Fibroblast of lung (primary cell): Measurements from ENCODE around the gene IARS1. TPM values are rescaled to one million over a fixed set of nuclear protein-coding genes. Genes with fewer than 3 reads are reported as not detected.

Experiments
- DNase-seq, 2 donors: peaks; one replicate each; pipeline versions ENCODE4 v3.0.0 to v3.0.0-alpha.2; 2010; ENCODE audit warnings: low read depth in 2 of 2
- H2AFZ ChIP-seq: 2 replicates; pipeline ENCODE4 v1.5.1; 2012; ENCODE audit warnings: low read length, control low read depth, inconsistent platforms
- H3K27ac ChIP-seq: 2 replicates; pipeline ENCODE4 v1.5.1; 2011; ENCODE audit warnings: low read length, control low read depth; ENCODE audit not compliant: insufficient read depth
- H3K27me3 ChIP-seq: 2 replicates; pipeline ENCODE4 v1.5.1; 2011; ENCODE audit warnings: mild to moderate bottlenecking, low read length; ENCODE audit not compliant: control insufficient read depth, insufficient read depth
- H3K36me3 ChIP-seq: 2 replicates; pipeline ENCODE4 v1.5.1; 2011; ENCODE audit warnings: low read length; ENCODE audit not compliant: control insufficient read depth, insufficient read depth
- H3K4me1 ChIP-seq: 2 replicates; pipeline ENCODE4 v1.5.1; 2011; ENCODE audit warnings: low read length; ENCODE audit not compliant: control insufficient read depth, insufficient read depth; ENCODE audit errors: extremely low read depth
- H3K4me2 ChIP-seq: 2 replicates; pipeline ENCODE4 v1.5.1; 2011; ENCODE audit warnings: low read length, control low read depth; ENCODE audit not compliant: insufficient read depth; ENCODE audit errors: extremely low read depth
- H3K4me3 ChIP-seq, 4 experiments: fragments of 200-600 bp in 1 of 4; sonication (generic) in 1 of 4; replicated peaks in 1 of 4; 2 replicates each; pipeline ENCODE4 v1.5.1; 2011 to 2016; ENCODE audit warnings: low read length in 4 of 4, low read depth in 3 of 4, mild to moderate bottlenecking in 3 of 4, control low read depth in 2 of 4, inconsistent platforms in 1 of 4, mixed read lengths in 1 of 4; ENCODE audit not compliant: insufficient read depth in 1 of 4; ENCODE audit errors: control extremely low read depth in 1 of 4
- H3K79me2 ChIP-seq: 2 replicates; pipeline ENCODE4 v1.5.1; 2012; ENCODE audit warnings: mild to moderate bottlenecking, low read length, inconsistent platforms; ENCODE audit not compliant: control insufficient read depth, insufficient read depth
- H3K9ac ChIP-seq: 2 replicates; pipeline ENCODE4 v1.5.1; 2011; ENCODE audit warnings: mild to moderate bottlenecking, low read length, control low read depth; ENCODE audit not compliant: insufficient read depth
- H3K9me3 ChIP-seq: 2 replicates; pipeline ENCODE4 v1.5.1; 2012; ENCODE audit warnings: low read depth, low read length; ENCODE audit not compliant: control insufficient read depth, insufficient read depth
- H4K20me1 ChIP-seq: 2 replicates; pipeline ENCODE4 v1.5.1; 2011; ENCODE audit warnings: low read length; ENCODE audit not compliant: control insufficient read depth, insufficient read depth; ENCODE audit errors: extremely low read depth
- CTCF ChIP-seq, 2 donors: IDR thresholded peaks in 1 of 2; conservative IDR thresholded peaks in 1 of 2; 1 replicate in 1 of 2; 2 replicates in 1 of 2; pipeline ENCODE4 v1.5.1; 2011 to 2012; ENCODE audit warnings: low read length in 2 of 2, control low read depth in 1 of 2, inconsistent platforms in 1 of 2, low read depth in 1 of 2, mild to moderate bottlenecking in 1 of 2
- EZH2 ChIP-seq: IDR thresholded peaks from 2 replicates; pipeline ENCODE4 v1.5.1; 2012; ENCODE audit warnings: low read length, control low read depth, mild to moderate bottlenecking; ENCODE audit errors: missing control alignments
- polyA plus RNA-seq, 2 donors: library from polyadenylated mRNA; depleted of rRNA in 1 of 2; stranded (reverse) in 1 of 2; unstranded in 1 of 2; fragments of >200 nt; gene quantifications; 2 replicates each; pipeline ENCODE4 v1.2.1, GENCODE V29; 2011 to 2012; ENCODE audit warnings: missing spikeins in 1 of 2
- total RNA-seq: library from RNA; depleted of rRNA; stranded (reverse); fragments of >200 nt; gene quantifications from 2 replicates; pipeline ENCODE4 v1.2.1, GENCODE V29; 2014

The IARS1 gene
- total and polyA plus RNA-seq, 2 donors (not counting 1 experiment from before 2014, with no cell fraction given) = 88.4 to 595 TPM

GRCh38 chr9:92266486-92266885 lies 27.0 kb downstream of the IARS1 start:
- H3K27ac ChIP-seq = no peak overlapping the region
- TF ChIP-seq CTCF (conservative IDR thresholded peaks at IDR 0.05 in 1 of 2, IDR thresholded peaks at IDR 0.05 in 1 of 2; ENCODE audit: low read depth in 1 of 2, low read length in 2 of 2) (no peak), EZH2 (no peak)
- peaks cover 29% of the 10 kb centered on the region for H3K36me3 ChIP-seq
- H3K4me2 ChIP-seq = no peak overlapping the region
- DNase-seq = peak in 1 of 2 donors; percentile 4
- H3K4me3 ChIP-seq = no peak overlapping the region
- no peak overlapping the region for H2AFZ ChIP-seq
- H3K27me3 ChIP-seq = no peaks in the 10 kb centered on the region
- no peak overlapping the region for H3K9ac ChIP-seq
- no peaks in the 10 kb centered on the region for H3K79me2 ChIP-seq
- peaks cover 3% of the 10 kb centered on the region for H3K4me1 ChIP-seq
- no peaks in the 10 kb centered on the region for H3K9me3 ChIP-seq
- H4K20me1 ChIP-seq = no peaks in the 10 kb centered on the region

GRCh38 chr9:92265154-92265553 lies 28.3 kb downstream of the IARS1 start:
- TF ChIP-seq EZH2 = no peak
- TF ChIP-seq CTCF (conservative IDR thresholded peaks at IDR 0.05 in 1 of 2, IDR thresholded peaks at IDR 0.05 in 1 of 2; ENCODE audit: low read depth in 1 of 2, low read length in 2 of 2) = no peak
- Histone ChIP-seq H2AFZ (no peak overlapping the region), H3K4me3 (no peak overlapping the region), H3K36me3 (peaks cover 28% of the 10 kb centered on the region), H4K20me1 (no peaks in the 10 kb centered on the region), H3K9me3 (no peaks in the 10 kb centered on the region), H3K4me2 (no peak overlapping the region), H3K27ac (no peak overlapping the region), H3K79me2 (no peaks in the 10 kb centered on the region), H3K4me1 (peaks cover 3% of the 10 kb centered on the region), H3K27me3 (no peaks in the 10 kb centered on the region), H3K9ac (no peak overlapping the region)
- peak; percentile 7 to 8 for DNase-seq

- no peak for TF ChIP-seq EZH2
- TF ChIP-seq CTCF (conservative IDR thresholded peaks at IDR 0.05 in 1 of 2, IDR thresholded peaks at IDR 0.05 in 1 of 2; ENCODE audit: low read depth in 1 of 2, low read length in 2 of 2) = no peak
- Histone ChIP-seq H3K4me1 (peaks cover 3% of the 10 kb centered on the region), H3K36me3 (peaks cover 31% of the 10 kb centered on the region), H3K4me2 (no peak overlapping the region), H2AFZ (no peak overlapping the region), H3K79me2 (no peaks in the 10 kb centered on the region), H3K27ac (no peak overlapping the region), H3K9me3 (no peaks in the 10 kb centered on the region), H3K9ac (no peak overlapping the region), H4K20me1 (no peaks in the 10 kb centered on the region), H3K27me3 (no peaks in the 10 kb centered on the region), H3K4me3 (no peak overlapping the region)
- DNase-seq = no peak
Observed at GRCh38 chr9:92263131-92263530, 30.4 kb downstream of the IARS1 start.
